Fibroblast of peridontal ligament (primary cell): Measurements from ENCODE around the gene SYCP2L.

Source experiments
- DNase-seq: peaks from one replicate; pipeline ENCODE4 v3.0.0-alpha.2; 2010; ENCODE audit errors: extremely low read depth

SYCP2L gene

GRCh38 chr6:11007715-11008608 is 121.1 kb downstream of the SYCP2L start:
- no peak for DNase-seq

- peak; percentile 62 for DNase-seq
These were observed 122.0 kb downstream of the SYCP2L start for GRCh38 chr6:11008821-11009220.

GRCh38 chr6:11009353-11009752 is 122.5 kb downstream of the SYCP2L start:
- DNase-seq: no peak

GRCh38 chr6:11011787-11012234 is 125.0 kb downstream of the SYCP2L start:
- DNase-seq: no peak

GRCh38 chr6:11012295-11012754 is 125.5 kb downstream of the SYCP2L start:
- DNase-seq: no peak

- no peak for DNase-seq
These were observed 126.3 kb downstream of the SYCP2L start for GRCh38 chr6:11012976-11013720.

GRCh38 chr6:11013721-11014070 is 126.8 kb downstream of the SYCP2L start:
- DNase-seq: no peak

GRCh38 chr6:11015102-11015501 is 128.2 kb downstream of the SYCP2L start:
- no peak for DNase-seq

- DNase-seq: no peak
These were observed 129.6 kb downstream of the SYCP2L start for GRCh38 chr6:11016452-11016851.

- no peak for DNase-seq
These were observed 130.2 kb downstream of the SYCP2L start for GRCh38 chr6:11017090-11017489.

GRCh38 chr6:11018225-11018624 is 131.4 kb downstream of the SYCP2L start:
- no peak for DNase-seq

- no peak for DNase-seq
These were observed 134.2 kb downstream of the SYCP2L start for GRCh38 chr6:11021003-11021402.

GRCh38 chr6:11021714-11022113 is 134.9 kb downstream of the SYCP2L start:
- no peak for DNase-seq

- no peak for DNase-seq
These were observed 136.2 kb downstream of the SYCP2L start for GRCh38 chr6:11023032-11023431.
